ENCODE results near the gene NLRP6. TPM values are rescaled to one million over a fixed set of nuclear protein-coding genes. Genes with fewer than 3 reads are reported as not detected.
A peak's percentile ranks its signal among the peaks of the same experiment; 100 is the strongest.

The NLRP6 gene
- total RNA-seq, 1 donor from 2014 or later, result 0.49 TPM

- H3K4me3 ChIP-seq, result no peak overlapping the region
- DNase-seq (ENCODE audit: extremely low spot score in 2 of 2), result no peak
- TF ChIP-seq POLR2A (IDR thresholded peaks at IDR 0.05), result no peak
- H3K27ac ChIP-seq, result no peak overlapping the region
- H3K9me3 ChIP-seq, result no peaks in the 10 kb centered on the region
- H3K36me3 ChIP-seq, result peaks cover 0 to 65% of the 10 kb centered on the region in 2 donors
- intact Hi-C loops (cut with DNase I), result loop anchor here (10.0 kb wide), 1 partner anchor 193 kb away; the partner anchor contains the start of gene ANO9
- no peaks in the 10 kb centered on the region for H3K4me1 ChIP-seq
- H3K27me3 ChIP-seq, result no peaks in the 10 kb centered on the region
Observed at GRCh38 chr11:251550-251949, 26.7 kb upstream of the NLRP6 start.

GRCh38 chr11:252666-253065, 25.5 kb upstream of the NLRP6 start:
- no peak overlapping the region for H3K27ac ChIP-seq

GRCh38 chr11:253160-253885, 24.9 kb upstream of the NLRP6 start:
- intact Hi-C loops (cut with DNase I), result loop anchor here (10.0 kb wide), 1 partner anchor 191 kb away; the partner anchor contains the start of gene ANO9
- Histone ChIP-seq H3K36me3 (peaks cover 0 to 47% of the 10 kb centered on the region in 2 donors), H3K27ac (no peak overlapping the region), H3K4me1 (no peaks in the 10 kb centered on the region), H3K9me3 (no peaks in the 10 kb centered on the region), H3K27me3 (no peaks in the 10 kb centered on the region), H3K4me3 (no peak overlapping the region)
- TF ChIP-seq POLR2A (IDR thresholded peaks at IDR 0.05) (no peak), POLR2AphosphoS5 (IDR thresholded peaks at IDR 0.05; ENCODE audit: insufficient read depth in 1 of 2, low read depth in 1 of 2) (no peak), CTCF (IDR thresholded peaks at IDR 0.05) (no peak)
- peak in 1 of 2 donors; percentile 95 for DNase-seq (ENCODE audit: extremely low spot score in 2 of 2)

More at GRCh38 chr11:252666-253065, 25.5 kb upstream of the NLRP6 start:
- TF ChIP-seq POLR2AphosphoS5 (IDR thresholded peaks at IDR 0.05; ENCODE audit: insufficient read depth in 1 of 2, low read depth in 1 of 2) (no peak), CTCF (IDR thresholded peaks at IDR 0.05) (no peak), POLR2A (IDR thresholded peaks at IDR 0.05) (no peak)
- Histone ChIP-seq H3K9me3 (no peaks in the 10 kb centered on the region), H3K4me3 (no peak overlapping the region), H3K27me3 (no peaks in the 10 kb centered on the region), H3K36me3 (peaks cover 0 to 54% of the 10 kb centered on the region in 2 donors), H3K4me1 (no peaks in the 10 kb centered on the region)
- peak in 1 of 2 donors; percentile 67 for DNase-seq (ENCODE audit: extremely low spot score in 2 of 2)
- intact Hi-C loops (cut with DNase I), result loop anchor here (10.0 kb wide), 1 partner anchor 192 kb away; the partner anchor contains the start of gene ANO9

- Histone ChIP-seq H3K27me3 (no peaks in the 10 kb centered on the region), H3K4me1 (no peaks in the 10 kb centered on the region), H3K4me3 (no peak overlapping the region), H3K27ac (no peak overlapping the region), H3K9me3 (no peaks in the 10 kb centered on the region), H3K36me3 (peaks cover 0 to 42% of the 10 kb centered on the region in 2 donors)
- peak in 1 of 2 donors; percentile 61 for DNase-seq (ENCODE audit: extremely low spot score in 2 of 2)
- intact Hi-C loops (cut with DNase I), result loop anchor here (10.0 kb wide), 1 partner anchor 191 kb away; the partner anchor contains the start of gene ANO9
- TF ChIP-seq POLR2AphosphoS5 (IDR thresholded peaks at IDR 0.05; ENCODE audit: insufficient read depth in 1 of 2, low read depth in 1 of 2), result no peak
- no peak for TF ChIP-seq POLR2A (IDR thresholded peaks at IDR 0.05)
- TF ChIP-seq CTCF (IDR thresholded peaks at IDR 0.05), result no peak
Observed at GRCh38 chr11:253886-254270, 24.3 kb upstream of the NLRP6 start.

GRCh38 chr11:255176-255575, 23.0 kb upstream of the NLRP6 start:
- H3K4me3 ChIP-seq, result no peak overlapping the region
- TF ChIP-seq POLR2A (IDR thresholded peaks at IDR 0.05) (no peak), POLR2AphosphoS5 (IDR thresholded peaks at IDR 0.05; ENCODE audit: insufficient read depth in 1 of 2, low read depth in 1 of 2) (no peak), CTCF (IDR thresholded peaks at IDR 0.05) (no peak)
- intact Hi-C loops (cut with DNase I), result loop anchor here (10.0 kb wide), 1 partner anchor 190 kb away; the partner anchor contains the start of gene ANO9
- no peak for DNase-seq (ENCODE audit: extremely low spot score in 2 of 2)
- H3K27ac ChIP-seq, result no peak overlapping the region
- H3K36me3 ChIP-seq, result peaks cover 0 to 31% of the 10 kb centered on the region in 2 donors
- no peaks in the 10 kb centered on the region for H3K27me3 ChIP-seq
- H3K4me1 ChIP-seq, result no peaks in the 10 kb centered on the region
- H3K9me3 ChIP-seq, result no peaks in the 10 kb centered on the region
